Left renal pelvis (tissue), 4 donors: ENCODE measurements around the gene CPA3. TPM values are rescaled to one million over a fixed set of nuclear protein-coding genes. Genes with fewer than 3 reads are reported as not detected.
A peak's percentile ranks its signal among the peaks of the same experiment; 100 is the strongest.

Source experiments
- DNase-seq, 4 donors: peaks; one replicate each; pipeline ENCODE4 v3.0.0-alpha.2; 2013; ENCODE audit warnings: low read depth in 4 of 4, low spot score in 3 of 4
- polyA plus RNA-seq, 4 donors: library from polyadenylated mRNA; unstranded; fragments of 120-200 nt; gene quantifications; one replicate each; pipeline ENCODE4 v1.2.1, GENCODE V29; 2013; ENCODE audit not compliant: insufficient read length in 4 of 4

The CPA3 gene
- polyA plus RNA-seq, 4 donors = 0.37 to 0.68 (median 0.60) TPM

DNA sequence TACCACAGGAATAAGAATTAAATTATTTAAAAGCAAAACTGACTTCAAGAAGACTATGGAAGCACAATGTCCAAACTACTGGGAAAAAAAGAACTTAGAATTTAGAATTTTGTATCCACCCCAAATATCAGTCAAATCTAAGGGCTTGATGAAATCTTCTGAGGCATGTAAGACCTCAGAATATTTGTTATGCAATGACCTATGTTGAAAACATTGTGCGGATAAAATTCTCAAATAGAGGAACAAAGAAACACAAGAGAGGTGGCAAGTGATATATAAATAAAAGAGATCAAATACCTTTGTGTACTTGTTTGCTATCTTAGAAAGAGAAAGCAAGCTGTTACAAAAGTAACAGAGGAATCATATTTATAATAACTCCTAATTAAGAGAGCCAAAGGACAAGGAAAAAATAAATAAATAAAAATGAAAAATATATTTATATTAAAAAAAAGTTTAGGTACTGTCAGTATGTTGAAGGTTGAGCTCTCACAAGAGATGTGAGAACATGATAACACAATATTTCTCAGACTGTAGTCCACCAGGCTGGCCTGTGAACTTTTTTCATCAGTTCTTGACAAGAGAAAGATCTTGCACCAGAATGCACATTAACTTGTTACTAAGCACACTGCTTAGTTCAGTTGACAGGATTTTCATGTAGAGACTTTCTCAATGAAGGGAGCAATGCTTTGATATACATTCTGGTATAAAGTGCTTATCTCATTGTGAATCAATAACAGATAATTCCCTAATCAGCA, 50.0 kb downstream of the CPA3 start:
- no peak for DNase-seq

DNA sequence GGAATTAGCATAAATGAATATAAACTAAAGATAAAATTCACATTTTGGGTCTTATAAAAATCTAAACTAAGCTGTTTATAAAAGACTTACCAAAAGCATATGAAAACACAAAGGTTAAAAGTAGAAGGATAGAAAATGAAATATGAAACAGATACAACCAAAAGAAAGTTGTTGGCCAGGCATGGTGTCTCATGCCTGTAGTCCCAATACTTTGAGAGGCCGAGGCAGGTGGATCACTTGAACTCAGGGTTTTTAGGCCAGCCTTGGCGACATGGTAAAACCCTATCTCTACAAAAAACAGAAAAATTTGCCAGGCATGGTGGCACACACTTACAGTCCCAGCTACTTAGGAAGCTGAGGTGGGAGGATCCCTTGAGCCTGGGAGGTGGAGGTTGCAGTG, 51.0 kb downstream of the CPA3 start:
- no peak for DNase-seq

GRCh38 chr3:148922467-148922866, 57.4 kb downstream of the CPA3 start:
- no peak for DNase-seq

GRCh38 chr3:148923592-148923991, 58.5 kb downstream of the CPA3 start:
- no peak for DNase-seq

GRCh38 chr3:148924562-148924961, 59.5 kb downstream of the CPA3 start:
- DNase-seq = no peak

GRCh38 chr3:148925845-148926244, 60.7 kb downstream of the CPA3 start:
- no peak for DNase-seq

DNA sequence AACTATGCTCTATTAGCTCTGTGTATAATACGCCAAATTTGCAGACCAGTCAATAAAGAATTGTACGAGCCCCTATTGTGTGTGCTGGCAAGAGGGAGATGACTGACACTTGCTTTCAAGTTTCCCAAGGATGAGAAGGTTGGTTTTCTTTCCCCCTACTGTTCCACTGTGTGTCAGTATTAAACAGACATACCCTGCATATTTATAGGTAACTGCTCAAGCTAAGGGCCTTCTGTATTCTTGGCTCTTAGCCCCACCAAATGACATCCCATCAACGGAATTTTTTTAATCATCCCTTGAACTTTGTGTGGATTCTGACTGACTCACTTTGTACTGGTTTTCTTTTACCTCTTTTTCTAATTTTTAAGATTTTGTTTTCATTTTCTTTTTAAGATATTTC, 65.7 kb downstream of the CPA3 start:
- no peak for DNase-seq

GRCh38 chr3:148931574-148931973, 66.5 kb downstream of the CPA3 start:
- no peak for DNase-seq

DNA sequence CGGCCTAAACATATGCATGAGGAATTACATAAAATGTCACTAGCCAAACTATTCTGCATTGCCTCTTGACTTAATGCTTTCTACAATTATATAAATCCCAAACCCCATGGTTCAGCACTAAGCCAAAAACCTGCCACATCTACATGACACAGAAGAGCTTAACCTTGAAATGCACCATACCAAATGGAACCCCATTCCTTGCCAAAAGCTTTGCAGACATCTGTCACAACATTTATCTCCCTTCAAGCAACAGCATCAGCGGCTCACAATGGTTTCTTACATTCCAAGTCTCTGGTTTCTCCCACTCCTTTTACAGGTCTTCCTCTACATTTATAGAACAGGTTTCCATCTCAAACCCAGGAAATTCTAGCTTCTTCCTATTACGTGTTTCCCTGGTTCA, 67.9 kb downstream of the CPA3 start:
- no peak for DNase-seq

GRCh38 chr3:148937467-148938255, 72.6 kb downstream of the CPA3 start:
- no peak for DNase-seq

DNA sequence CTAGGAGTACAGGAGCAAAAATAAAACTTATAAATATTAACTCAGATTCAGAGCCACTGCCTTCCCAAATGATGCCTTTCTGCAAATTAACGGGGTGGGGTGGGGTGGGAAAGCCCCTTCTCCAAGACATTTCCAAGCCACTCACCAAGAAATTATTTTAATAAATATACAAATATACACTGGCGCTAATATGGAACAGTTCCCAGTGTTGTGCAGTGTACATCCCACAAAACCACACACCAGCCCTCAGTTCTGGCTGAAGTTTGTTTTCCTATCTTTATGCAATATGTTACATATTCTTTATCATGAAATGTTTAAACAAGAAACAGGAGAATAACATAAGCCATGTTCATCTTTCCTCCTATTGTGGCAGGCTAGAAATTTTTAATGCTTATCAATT, 73.2 kb downstream of the CPA3 start:
- no peak for DNase-seq

DNA sequence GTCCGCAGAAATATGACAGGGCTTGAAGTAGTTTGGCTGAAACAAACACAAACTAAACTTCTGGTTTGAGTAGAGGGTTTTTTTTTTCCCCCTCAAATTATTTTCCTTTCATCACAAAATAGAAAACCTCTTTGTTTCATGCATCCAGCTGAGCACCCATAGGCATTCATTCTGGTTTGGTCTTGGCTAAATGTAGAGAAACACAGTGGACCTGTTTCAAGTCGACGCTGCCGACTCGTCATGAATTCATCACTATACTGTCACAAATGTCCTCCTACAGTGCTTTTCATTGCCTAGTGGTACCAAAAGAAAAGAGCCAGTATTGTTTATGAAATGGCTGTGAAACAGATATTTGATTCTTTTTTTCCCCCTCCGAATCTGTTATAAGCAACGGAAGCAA, 73.8 kb downstream of the CPA3 start:
- DNase-seq = no peak

DNA sequence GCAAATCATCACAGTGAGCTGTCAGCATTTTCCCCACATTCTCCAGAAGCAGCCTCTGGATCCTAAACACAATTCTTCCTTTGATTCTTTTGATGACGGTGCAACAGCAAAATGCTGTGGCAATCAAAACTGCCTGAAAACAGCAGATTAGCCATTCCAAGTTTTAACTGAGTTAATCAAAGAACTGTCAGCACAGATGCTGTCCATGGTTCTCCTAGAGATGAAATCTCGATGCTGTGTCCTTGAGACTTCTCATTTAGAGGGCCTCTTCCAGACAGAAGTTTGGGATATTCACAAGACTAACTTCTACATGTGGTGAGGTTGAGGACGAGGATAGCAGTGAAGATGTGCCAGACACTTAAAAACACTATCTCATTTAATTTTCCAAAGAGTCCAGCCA, 75.9 kb downstream of the CPA3 start:
- no peak for DNase-seq

DNA sequence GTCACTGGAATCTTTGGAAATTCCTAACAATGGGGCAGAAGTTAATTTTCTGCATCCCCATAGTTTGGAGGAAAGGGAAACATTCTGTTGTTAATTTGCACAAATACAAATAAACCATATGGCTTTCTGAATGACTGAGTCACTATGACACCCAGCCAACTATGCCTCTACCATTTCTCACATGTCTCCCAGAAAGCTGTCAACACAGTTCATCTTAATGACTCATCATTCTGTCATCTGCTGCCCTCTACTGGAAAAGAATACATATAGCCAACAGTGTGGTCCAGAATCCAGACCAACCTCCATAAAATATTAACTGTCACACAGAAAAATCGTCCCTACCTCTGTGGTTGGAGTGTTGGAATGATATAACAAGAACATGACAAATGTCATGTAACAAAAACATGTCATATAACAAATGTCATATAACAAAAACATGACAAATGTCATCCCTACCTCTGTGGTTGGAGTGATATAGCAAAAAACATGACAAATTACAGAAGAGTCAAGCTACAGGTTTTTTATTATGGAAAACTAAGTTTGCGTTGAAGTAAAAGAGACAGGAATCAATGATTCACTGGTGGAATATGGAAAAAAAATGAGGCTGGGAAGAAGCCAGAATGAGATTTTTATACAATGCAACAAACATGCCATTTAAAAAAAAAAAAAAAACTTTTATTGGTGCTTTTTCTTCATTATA, 78.6 kb downstream of the CPA3 start:
- peak; percentile 25 to 47 (median 38) for DNase-seq

DNA sequence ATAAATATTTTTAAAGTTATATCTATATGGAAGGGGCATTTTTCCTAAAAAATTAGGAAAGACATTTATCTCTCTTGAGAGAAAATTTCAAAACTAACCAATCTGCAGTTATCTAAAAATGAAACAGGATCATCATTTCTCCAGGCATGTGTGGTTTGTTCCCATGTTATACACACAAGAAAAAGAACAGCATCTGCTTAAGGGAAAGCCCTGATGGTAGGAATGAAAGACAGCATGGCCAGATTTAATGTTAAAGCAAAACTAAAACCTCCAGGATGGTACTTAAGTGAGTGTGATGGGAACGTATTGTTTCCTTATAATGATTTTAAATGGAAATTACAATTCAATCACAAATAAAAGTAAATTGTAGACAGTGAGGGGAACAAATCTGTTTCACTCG, 80.0 kb downstream of the CPA3 start:
- no peak for DNase-seq

Other genes with a start within 250 kb of the CPA3 start
- gene AGTR1, start 167.4 kb upstream of the CPA3 start, polyA plus RNA-seq = 10 to 100 TPM; 10.4 to 29.6 (median 18.7) TPM
- gene CPB1, start 37.5 kb upstream of the CPA3 start, polyA plus RNA-seq = 1 to 10 TPM in 2 of 4 donors, under 1 TPM in 2; 0.70 to 1.4 (median 1.0) TPM
- 10 to 100 TPM; 26.1 to 45.4 (median 35.4) TPM for gene GYG1, start 126.2 kb downstream of the CPA3 start, polyA plus RNA-seq
- 10 to 100 TPM; 41.1 to 57.8 (median 43.0) TPM for gene HLTF, start 221.2 kb downstream of the CPA3 start, polyA plus RNA-seq